Non-pigmented ciliary epithelial cell (primary cell): ENCODE measurements around the gene ZP1.

Experiments used
- DNase-seq: peaks from one replicate; pipeline ENCODE4 v3.0.0-alpha.2; 2010; ENCODE audit warnings: low read depth

The ZP1 gene

GRCh38 chr11:60910281-60910687 lies 42.9 kb downstream of the ZP1 start:
- DNase-seq: no peak

GRCh38 chr11:60910711-60911380 lies 43.5 kb downstream of the ZP1 start:
- DNase-seq: no peak

- no peak for DNase-seq
Measured at GRCh38 chr11:60912223-60912850, 45.0 kb downstream of the ZP1 start.

- no peak for DNase-seq
Measured at GRCh38 chr11:60912851-60913528, 45.6 kb downstream of the ZP1 start.

- DNase-seq: peak; percentile 56
Measured at GRCh38 chr11:60913793-60914632, 46.7 kb downstream of the ZP1 start, which contains the start of gene TMEM109. Gene TMEM109, plus strand, starts transcription at chr11:60914158. Its CDS starts 5,536 bp downstream, at chr11:60919694.

GRCh38 chr11:60914633-60915247 lies 47.4 kb downstream of the ZP1 start:
- DNase-seq: no peak

GRCh38 chr11:60915248-60915914 lies 48.0 kb downstream of the ZP1 start:
- no peak for DNase-seq

GRCh38 chr11:60916669-60917206 lies 49.4 kb downstream of the ZP1 start:
- no peak for DNase-seq

GRCh38 chr11:60917267-60917666 lies 49.9 kb downstream of the ZP1 start:
- no peak for DNase-seq

GRCh38 chr11:60918251-60918938 lies 51.1 kb downstream of the ZP1 start:
- no peak for DNase-seq

- no peak for DNase-seq
Measured at GRCh38 chr11:60918939-60919265, 51.6 kb downstream of the ZP1 start.

- DNase-seq: no peak
Measured at GRCh38 chr11:60919320-60919719, 52.0 kb downstream of the ZP1 start.

GRCh38 chr11:60919956-60920355 lies 52.6 kb downstream of the ZP1 start:
- DNase-seq: no peak

GRCh38 chr11:60921259-60921658 lies 53.9 kb downstream of the ZP1 start:
- no peak for DNase-seq

GRCh38 chr11:60921777-60922335 lies 54.5 kb downstream of the ZP1 start:
- DNase-seq: no peak

GRCh38 chr11:60922906-60923305 lies 55.6 kb downstream of the ZP1 start:
- DNase-seq: no peak

- DNase-seq: no peak
Measured at GRCh38 chr11:60923326-60923725, 56.0 kb downstream of the ZP1 start.

GRCh38 chr11:60923800-60924109 lies 56.4 kb downstream of the ZP1 start:
- no peak for DNase-seq

- no peak for DNase-seq
Measured at GRCh38 chr11:60924110-60924905, 57.0 kb downstream of the ZP1 start, which contains the start of gene TMEM132A. Gene TMEM132A, plus strand, starts transcription at chr11:60924460. Its CDS starts 174 bp downstream, at chr11:60924634.
